Calu3 (cell line): ENCODE data around the gene ANO3. TPM values are rescaled to one million over a fixed set of nuclear protein-coding genes. Genes with fewer than 3 reads are reported as not detected.

Experiments
- Bru-seq: library from RNA; stranded (reverse); fragments of 400-500 nt; gene quantifications from one replicate; lab custom pipeline; 2021; lab: Mats Ljungman, UMichigan
- BruChase-seq, 2 experiments: library from RNA; stranded (reverse); fragments of 400-500 nt; gene quantifications; one replicate each; lab custom pipeline; 2021; lab: Mats Ljungman, UMichigan
- BruUV-seq: library from RNA; stranded (reverse); fragments of 400-500 nt; replicated peaks from 2 replicates; lab custom pipeline; 2021; lab: Mats Ljungman, UMichigan
- CTCF ChIA-PET: fragments of 300-600 bp; sonication (Branson Sonifier 250); formaldehyde crosslinking; loops from one replicate; lab custom pipeline; 2022; ENCODE audit warnings: antibody characterized with exemption; lab: Charles Lee
- DNase-seq: peaks from one replicate; pipeline ENCODE4 v3.0.0; 2022
- H3K27ac Mint-ChIP-seq: one replicate; pipeline ENCODE4 v1.8.0; 2022; ENCODE audit warnings: mixed read lengths; ENCODE audit not compliant: unreplicated experiment
- H3K27me3 Mint-ChIP-seq: one replicate; pipeline ENCODE4 v1.8.0; 2022; ENCODE audit warnings: mixed read lengths; ENCODE audit not compliant: unreplicated experiment
- H3K36me3 Mint-ChIP-seq: one replicate; pipeline ENCODE4 v1.8.0; 2022; ENCODE audit warnings: mild to moderate bottlenecking, moderate library complexity, mixed read lengths; ENCODE audit not compliant: insufficient read depth, unreplicated experiment
- H3K4me1 Mint-ChIP-seq: one replicate; pipeline ENCODE4 v1.8.0; 2022; ENCODE audit warnings: mild to moderate bottlenecking, low read depth, mixed read lengths; ENCODE audit not compliant: unreplicated experiment
- H3K4me3 Mint-ChIP-seq: one replicate; pipeline ENCODE4 v1.8.0; 2022; ENCODE audit warnings: mild to moderate bottlenecking, low read depth, moderate library complexity, mixed read lengths; ENCODE audit not compliant: unreplicated experiment
- H3K9me3 Mint-ChIP-seq: one replicate; pipeline ENCODE4 v1.8.0; 2022; ENCODE audit warnings: low read depth, mixed read lengths; ENCODE audit not compliant: unreplicated experiment
- CTCF ChIP-seq: fragments of 200-600 bp; IDR thresholded peaks from one replicate; pipeline ENCODE4 v1.8.0; 2022; ENCODE audit warnings: antibody characterized with exemption; ENCODE audit not compliant: unreplicated experiment
- intact Hi-C: fragments of 100-400 bp; cut with micrococcal nuclease; formaldehyde crosslinking; loops from one replicate; pipeline ENCODE4 v1.10.0; 2022; ENCODE audit not compliant: unreplicated experiment
- long read RNA-seq: library from polyadenylated mRNA; stranded (forward); transcript quantifications from one replicate; pipeline ENCODE4 v2.0.0, GENCODE V29; 2022
- total RNA-seq: library from RNA; stranded (reverse); gene quantifications from 2 replicates; pipeline ENCODE4 v1.2.3, GENCODE V29; 2022

ANO3 gene
- total RNA-seq (not detected in 2 replicates), Bru-seq, nascent RNA (percentile 7 among the genes with signal in this experiment), BruChase-seq, experiment 1, labeled RNA remaining after a 6-hour chase (percentile 3 among the genes with signal in this experiment), BruChase-seq, experiment 2, labeled RNA remaining after a 2-hour chase (percentile 2 among the genes with signal in this experiment)
- long read RNA-seq, result 0 reads

- Mint-ChIP-seq H3K4me3 (peak within 1 kb of the TSS; percentile 63), H3K36me3 (peaks cover 5% of the 10 kb centered on the region), H3K9me3 (no peaks in the 10 kb centered on the region), H3K27me3 (no peaks in the 10 kb centered on the region), H3K4me1 (peaks cover 33% of the 10 kb centered on the region), H3K27ac (peak within 1 kb of the TSS; percentile 11)
- peak; percentile 88 for DNase-seq
- TF ChIP-seq CTCF, result peak; percentile 74
- BruUV-seq, result no TSS peak
- CTCF ChIA-PET, result interaction anchor here (0.7 kb wide), 1 partner anchor 70 kb away, joined by 3 read pairs; no protein-coding TSS in a partner anchor
- intact Hi-C loops, result no loop called here
Measured at GRCh38 chr11:26331911-26332571, at the start of gene ANO3. ANO3 (plus strand) TSS chr11:26332130; CDS start chr11:26332276, 146 bp downstream.

DNA sequence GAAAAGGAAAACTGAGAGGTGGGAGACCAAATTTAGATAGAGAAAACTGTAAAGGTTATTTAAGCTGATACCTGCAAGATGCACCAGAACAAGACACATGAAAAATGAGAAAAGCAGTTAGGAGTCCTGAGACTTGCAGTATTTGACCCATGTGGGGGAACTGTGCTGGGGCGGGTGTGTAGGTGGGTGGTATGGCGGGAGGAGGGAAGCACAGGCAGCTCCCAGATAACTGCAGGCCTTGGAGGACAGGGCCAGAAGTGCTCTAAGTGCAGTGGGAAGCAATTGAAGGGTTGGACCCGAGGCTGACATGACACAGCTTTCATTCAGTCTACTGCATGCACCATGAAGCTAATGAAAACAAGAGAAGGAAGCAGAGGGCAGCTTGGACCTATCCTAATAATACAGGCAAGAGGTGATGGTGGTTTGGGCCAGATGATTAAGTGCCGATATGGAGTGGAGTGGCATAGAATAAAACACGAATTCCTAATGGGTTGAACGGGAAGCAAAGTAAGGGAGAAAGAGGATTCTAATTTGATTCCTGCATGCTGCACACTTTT, 48.0 kb upstream of the ANO3 start:
- no peaks in the 10 kb centered on the region for H3K27me3 Mint-ChIP-seq
- intact Hi-C loops, result loop anchor here (1.0 kb wide), 1 partner anchor 363 kb away; no protein-coding TSS in a partner anchor
- peak overlapping the region; percentile 23 for H3K27ac Mint-ChIP-seq
- no peak for TF ChIP-seq CTCF
- BruUV-seq, result no TSS peak
- H3K9me3 Mint-ChIP-seq, result no peaks in the 10 kb centered on the region
- H3K4me3 Mint-ChIP-seq, result peak overlapping the region; percentile 58
- DNase-seq, result no peak
- H3K4me1 Mint-ChIP-seq, result peaks cover 10% of the 10 kb centered on the region
- H3K36me3 Mint-ChIP-seq, result peaks cover 7% of the 10 kb centered on the region
- CTCF ChIA-PET, result interaction anchor here (1.1 to 1.4 kb wide), 4 partner anchors 14 to 302 kb away, joined by 3 to 4 read pairs (median 3); no protein-coding TSS in a partner anchor

GRCh38 chr11:26285608-26286007, 46.3 kb upstream of the ANO3 start:
- intact Hi-C loops, result loop anchor here (5.0 kb wide), 1 partner anchor 872 kb away; no protein-coding TSS in a partner anchor
- H3K4me1 Mint-ChIP-seq, result peaks cover 10% of the 10 kb centered on the region
- CTCF ChIA-PET, result no interaction called here

More at GRCh38 chr11:26285608-26286007, 46.3 kb upstream of the ANO3 start:
- TF ChIP-seq CTCF, result no peak
- Mint-ChIP-seq H3K4me3 (no peak overlapping the region), H3K36me3 (peaks cover 7% of the 10 kb centered on the region), H3K27me3 (no peaks in the 10 kb centered on the region), H3K9me3 (no peaks in the 10 kb centered on the region), H3K27ac (no peak overlapping the region)
- no TSS peak for BruUV-seq
- no peak for DNase-seq
